Aorta (tissue), 5 donors: ENCODE data around the gene KCNMA1. TPM values are rescaled to one million over a fixed set of nuclear protein-coding genes. Genes with fewer than 3 reads are reported as not detected.
A peak's percentile ranks its signal among the peaks of the same experiment; 100 is the strongest.

Experiments
- ATAC-seq: fragments of 200-7000 bp; cut with Tn5 transposase; one replicate; pipeline ENCODE4 v1.9.1; 2022; ENCODE audit warnings: moderate library complexity; ENCODE audit not compliant: low FRiP score
- DNase-seq, 2 donors: peaks; one replicate each; pipeline ENCODE4 v3.0.0-alpha.2; 2020
- H3K27ac ChIP-seq, 2 donors: one replicate each; pipeline ENCODE4 v1.5.1; 2013; ENCODE audit warnings: low read length in 2 of 2, mild to moderate bottlenecking in 2 of 2, moderate library complexity in 2 of 2, control low read depth in 1 of 2, inconsistent platforms in 1 of 2, low read depth in 1 of 2
- H3K27me3 ChIP-seq, 2 donors: one replicate each; pipeline ENCODE4 v1.6.1; 2013; ENCODE audit warnings: control low read depth in 1 of 2, low read length in 1 of 2, mild to moderate bottlenecking in 1 of 2, moderate library complexity in 1 of 2; ENCODE audit not compliant: insufficient read depth in 2 of 2, control insufficient read depth in 1 of 2
- H3K36me3 ChIP-seq, 2 donors: one replicate each; pipeline ENCODE4 v1.6.1; 2013; ENCODE audit warnings: control low read depth in 1 of 2, low read length in 1 of 2, mild to moderate bottlenecking in 1 of 2; ENCODE audit not compliant: insufficient read depth in 2 of 2, control insufficient read depth in 1 of 2
- H3K4me1 ChIP-seq, 2 donors: one replicate each; pipeline ENCODE4 v1.6.1; 2013; ENCODE audit warnings: low read length in 2 of 2, control low read depth in 1 of 2, mild to moderate bottlenecking in 1 of 2, moderate library complexity in 1 of 2; ENCODE audit not compliant: insufficient read depth in 2 of 2, control insufficient read depth in 1 of 2
- H3K4me3 ChIP-seq, 2 donors: one replicate each; pipeline ENCODE4 v1.5.1; 2013; ENCODE audit warnings: low read length in 2 of 2, control low read depth in 1 of 2, mild to moderate bottlenecking in 1 of 2
- H3K9me3 ChIP-seq: one replicate; pipeline ENCODE4 v1.6.1; 2013; ENCODE audit warnings: mild to moderate bottlenecking, low read length; ENCODE audit not compliant: control insufficient read depth
- WGBS, 2 donors: extraction: QIAGEN DNeasy Blood & Tissue Kit; methylation state at CpG; one replicate each; pipeline ENCODE4 v1.1.7; 2013; 5-methylcytosine and 5-hydroxymethylcytosine counted together
- intact Hi-C, 2 donors: fragments of 100-400 bp; cut with DNase I; formaldehyde crosslinking; loops; one replicate each; pipeline versions ENCODE4 v1.14.2 to v1.15.0; 2022
- polyA plus RNA-seq, 2 donors: library from polyadenylated mRNA; stranded (reverse); fragments of 200-250 nt; gene quantifications; one replicate each; pipeline ENCODE4 v1.2.3, GENCODE V29; 2013
- total RNA-seq, 2 donors: library from RNA; stranded (reverse); fragmentation: NEBNext Ultra II Directional; extraction: Animal tissue kit (Norgen Biotek cat#: 25700); gene quantifications; one replicate each; pipeline ENCODE4 v1.2.1, GENCODE V29; 2021
- donor health status: healthy with polysubstance abuse.
- donor health status: Bipolar disorder and iron deficiency.
- donor health status: DM: no; HTN: no; CAD: no.
- donor health status: DM: no; HTN: no; CAD: no.
- donor health status: DM: yes; HTN: yes; CAD: no.

Gene KCNMA1
- total and polyA plus RNA-seq, 4 donors, result 36.8 to 163 (median 125) TPM

- H3K4me3 ChIP-seq, result no peak overlapping the region
- 21 to 24% methylated on average over 5 of the region's 5 CpGs for WGBS, 2 donors
These were observed 472.8 kb downstream of the KCNMA1 start for GRCh38 chr10:77164616-77165311.

GRCh38 chr10:77163670-77164348 lies 473.8 kb downstream of the KCNMA1 start:
- 56 to 61% methylated on average over 4 of the region's 4 CpGs for WGBS, 2 donors
- intact Hi-C loops, result no loop called here
- Histone ChIP-seq H3K4me3 (no peak overlapping the region), H3K4me1 (peaks cover 7 to 20% of the 10 kb centered on the region in 2 donors), H3K27me3 (no peaks in the 10 kb centered on the region), H3K9me3 (no peaks in the 10 kb centered on the region), H3K36me3 (no peaks in the 10 kb centered on the region), H3K27ac (peak overlapping the region; percentile 72 to 94)
- ATAC-seq (peak; percentile 55), DNase-seq (peak; percentile 69 to 75)

More at GRCh38 chr10:77164616-77165311, 472.8 kb downstream of the KCNMA1 start:
- Histone ChIP-seq H3K27me3 (no peaks in the 10 kb centered on the region), H3K9me3 (no peaks in the 10 kb centered on the region), H3K36me3 (no peaks in the 10 kb centered on the region), H3K4me1 (peaks cover 7 to 16% of the 10 kb centered on the region in 2 donors), H3K27ac (peak overlapping the region; percentile 72 to 94)
- ATAC-seq, result peak; percentile 31
- DNase-seq, result no peak
- intact Hi-C loops, result no loop called here

GRCh38 chr10:77162697-77163096 lies 474.9 kb downstream of the KCNMA1 start:
- Histone ChIP-seq H3K27ac (no peak overlapping the region), H3K36me3 (no peaks in the 10 kb centered on the region)

GRCh38 chr10:77160679-77161078 lies 476.9 kb downstream of the KCNMA1 start:
- 64 to 71% methylated on average over 1 of the region's 1 CpG for WGBS, 2 donors
- no peak for ATAC-seq

More at GRCh38 chr10:77162697-77163096, 474.9 kb downstream of the KCNMA1 start:
- H3K4me3 ChIP-seq, result no peak overlapping the region
- intact Hi-C loops, result no loop called here
- H3K9me3 ChIP-seq, result no peaks in the 10 kb centered on the region
- H3K4me1 ChIP-seq, result peaks cover 5 to 20% of the 10 kb centered on the region in 2 donors
- DNase-seq (no peak), ATAC-seq (no peak)
- WGBS, 2 donors, result 96% methylated on average over 4 of the region's 4 CpGs
- no peaks in the 10 kb centered on the region for H3K27me3 ChIP-seq

GRCh38 chr10:77159538-77160110 lies 478.0 kb downstream of the KCNMA1 start:
- peaks cover 5 to 25% of the 10 kb centered on the region in 2 donors for H3K4me1 ChIP-seq
- 11 to 24% methylated on average over 2 of the region's 2 CpGs for WGBS, 2 donors
- no peaks in the 10 kb centered on the region for H3K9me3 ChIP-seq
- intact Hi-C loops, result no loop called here
- DNase-seq, result no peak
- ATAC-seq, result no peak
- H3K27me3 ChIP-seq, result no peaks in the 10 kb centered on the region
- no peaks in the 10 kb centered on the region for H3K36me3 ChIP-seq
- no peak overlapping the region for H3K4me3 ChIP-seq
- H3K27ac ChIP-seq, result no peak overlapping the region

More at GRCh38 chr10:77160679-77161078, 476.9 kb downstream of the KCNMA1 start:
- intact Hi-C loops, result no loop called here
- H3K4me3 ChIP-seq, result no peak overlapping the region
- H3K36me3 ChIP-seq, result no peaks in the 10 kb centered on the region
- no peak for DNase-seq
- no peaks in the 10 kb centered on the region for H3K27me3 ChIP-seq
- H3K4me1 ChIP-seq, result peaks cover 5 to 25% of the 10 kb centered on the region in 2 donors
- no peaks in the 10 kb centered on the region for H3K9me3 ChIP-seq
- H3K27ac ChIP-seq, result no peak overlapping the region

- DNase-seq (no peak), ATAC-seq (no peak)
- Histone ChIP-seq H3K27ac (no peak overlapping the region), H3K27me3 (no peaks in the 10 kb centered on the region), H3K4me1 (peaks cover 5 to 24% of the 10 kb centered on the region in 2 donors), H3K9me3 (no peaks in the 10 kb centered on the region), H3K36me3 (no peaks in the 10 kb centered on the region), H3K4me3 (no peak overlapping the region)
- 93 to 95% methylated on average over 3 of the region's 3 CpGs for WGBS, 2 donors
- intact Hi-C loops, result no loop called here
These were observed 478.9 kb downstream of the KCNMA1 start for GRCh38 chr10:77158666-77159065.

- H3K4me3 ChIP-seq, result no peak overlapping the region
- H3K4me1 ChIP-seq, result peaks cover 3 to 19% of the 10 kb centered on the region in 2 donors
- ATAC-seq (no peak), DNase-seq (no peak)
- no peaks in the 10 kb centered on the region for H3K9me3 ChIP-seq
- H3K36me3 ChIP-seq, result no peaks in the 10 kb centered on the region
- H3K27ac ChIP-seq, result no peak overlapping the region
- 60 to 71% methylated on average over 9 of the region's 9 CpGs for WGBS, 2 donors
- intact Hi-C loops, result no loop called here
- H3K27me3 ChIP-seq, result no peaks in the 10 kb centered on the region
These were observed 480.2 kb downstream of the KCNMA1 start for GRCh38 chr10:77157248-77158019.

GRCh38 chr10:77156406-77156879 lies 481.2 kb downstream of the KCNMA1 start:
- no peaks in the 10 kb centered on the region for H3K27me3 ChIP-seq
- H3K27ac ChIP-seq, result peak overlapping the region; percentile 7 to 70
- WGBS, 2 donors, result 27 to 38% methylated on average over 5 of the region's 5 CpGs
- no peaks in the 10 kb centered on the region for H3K9me3 ChIP-seq
- H3K4me1 ChIP-seq, result peaks cover 2 to 19% of the 10 kb centered on the region in 2 donors
- DNase-seq (no peak), ATAC-seq (peak; percentile 8)
- intact Hi-C loops, result no loop called here
- no peaks in the 10 kb centered on the region for H3K36me3 ChIP-seq
- no peak overlapping the region for H3K4me3 ChIP-seq
